Transverse colon (tissue), 3 donors: Measurements from ENCODE around the gene TIGAR.

Experiments used
- CTCF ChIP-seq, 5 experiments: fragments of 200-600 bp in 3 of 5; fragments of 450-650 bp in 2 of 5; sonication (generic) in 3 of 5; IDR thresholded peaks; 1 replicate in 2 of 5; 2 replicates in 3 of 5; pipeline ENCODE4 v1.5.1; 2016 to 2017; ENCODE audit warnings: antibody characterized with exemption in 5 of 5, inconsistent platforms in 3 of 5, mild to moderate bottlenecking in 2 of 5, moderate library complexity in 1 of 5
- POLR2A ChIP-seq: fragments of 450-650 bp; IDR thresholded peaks from one replicate; pipeline ENCODE4 v1.6.1; 2016; ENCODE audit warnings: antibody characterized with exemption, mild to moderate bottlenecking, moderate library complexity

- no peak for TF ChIP-seq CTCF (IDR thresholded peaks at IDR 0.05)
- no peak for TF ChIP-seq POLR2A
These were observed 54.4 kb downstream of the TIGAR start for GRCh38 chr12:4375449-4375848.
